ENCODE results near the gene PRKACB. TPM values are rescaled to one million over a fixed set of nuclear protein-coding genes. Genes with fewer than 3 reads are reported as not detected.

PRKACB gene
- total RNA-seq, 1 experiment from 2014 or later: 135 TPM

DNA sequence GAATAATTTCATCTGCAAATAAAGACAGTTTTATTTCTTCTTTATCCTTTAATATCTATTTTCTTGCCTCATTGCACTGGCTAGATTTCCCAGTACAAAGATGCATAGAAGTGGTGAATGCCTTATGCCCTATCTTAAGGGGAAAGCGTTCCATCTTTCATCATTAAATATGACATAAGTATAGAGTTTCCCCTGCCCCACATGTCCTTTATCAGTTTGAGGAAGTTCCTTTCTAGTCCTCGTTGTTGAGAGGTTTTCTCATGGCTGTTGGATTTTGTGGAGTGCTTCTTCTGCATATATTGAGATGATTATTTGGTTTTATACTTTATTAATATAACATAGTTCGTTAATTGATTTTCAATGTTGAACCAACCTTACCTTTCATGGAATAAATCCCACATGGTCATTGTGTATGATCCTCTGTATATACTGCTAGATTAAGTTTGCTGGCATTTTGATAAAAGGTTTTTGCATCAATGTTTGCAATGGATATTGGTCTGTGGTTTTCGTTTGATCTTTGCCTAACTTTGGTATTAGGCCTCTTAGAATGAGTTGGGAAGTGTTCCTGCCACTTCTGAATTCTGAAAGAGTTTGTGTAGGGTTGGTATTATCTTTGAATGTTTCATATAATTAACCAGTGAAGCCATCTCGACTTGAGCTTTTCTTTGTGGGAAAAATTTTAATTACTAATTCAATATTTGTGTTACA is 15.6 kb downstream of the PRKACB start:
- H3K4me2 ChIP-seq (ENCODE audit: low read length): peak overlapping the region; percentile 43
- TF ChIP-seq SRF (IDR thresholded peaks at IDR 0.05; ENCODE audit: low read depth) (no peak), EGR1 (IDR thresholded peaks at IDR 0.05; ENCODE audit: low read depth) (no peak), TCF7L2 (IDR thresholded peaks at IDR 0.05; ENCODE audit: borderline replicate concordance, extremely low read depth, insufficient read depth, insufficient read length) (peak; percentile 93), EZH2phosphoT487 (IDR thresholded peaks at IDR 0.05; ENCODE audit: borderline replicate concordance) (no peak), FOSL1 (IDR thresholded peaks at IDR 0.05; ENCODE audit: low read depth) (no peak), SIN3A (IDR thresholded peaks at IDR 0.05; ENCODE audit: low read depth) (no peak), CBX3 (IDR thresholded peaks at IDR 0.05; ENCODE audit: low read depth) (0 out of 2 replicates have a peak, but pooled peaks have one; percentile 14), JUND (IDR thresholded peaks at IDR 0.05) (peak; percentile 17; the same call in 1 of the 2 replicates), SP1 (IDR thresholded peaks at IDR 0.05; ENCODE audit: low read depth) (0 out of 2 replicates have a peak, but pooled peaks have one; percentile 38), ELF1 (IDR thresholded peaks at IDR 0.05; ENCODE audit: borderline replicate concordance, low read depth) (no peak)
- TF ChIP-seq, protein P1, sequence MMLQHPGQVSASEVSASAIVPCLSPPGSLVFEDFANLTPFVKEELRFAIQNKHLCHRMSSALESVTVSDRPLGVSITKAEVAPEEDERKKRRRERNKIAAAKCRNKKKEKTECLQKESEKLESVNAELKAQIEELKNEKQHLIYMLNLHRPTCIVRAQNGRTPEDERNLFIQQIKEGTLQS (IDR thresholded peaks at IDR 0.05): no peak
- TF ChIP-seq, protein P2, sequence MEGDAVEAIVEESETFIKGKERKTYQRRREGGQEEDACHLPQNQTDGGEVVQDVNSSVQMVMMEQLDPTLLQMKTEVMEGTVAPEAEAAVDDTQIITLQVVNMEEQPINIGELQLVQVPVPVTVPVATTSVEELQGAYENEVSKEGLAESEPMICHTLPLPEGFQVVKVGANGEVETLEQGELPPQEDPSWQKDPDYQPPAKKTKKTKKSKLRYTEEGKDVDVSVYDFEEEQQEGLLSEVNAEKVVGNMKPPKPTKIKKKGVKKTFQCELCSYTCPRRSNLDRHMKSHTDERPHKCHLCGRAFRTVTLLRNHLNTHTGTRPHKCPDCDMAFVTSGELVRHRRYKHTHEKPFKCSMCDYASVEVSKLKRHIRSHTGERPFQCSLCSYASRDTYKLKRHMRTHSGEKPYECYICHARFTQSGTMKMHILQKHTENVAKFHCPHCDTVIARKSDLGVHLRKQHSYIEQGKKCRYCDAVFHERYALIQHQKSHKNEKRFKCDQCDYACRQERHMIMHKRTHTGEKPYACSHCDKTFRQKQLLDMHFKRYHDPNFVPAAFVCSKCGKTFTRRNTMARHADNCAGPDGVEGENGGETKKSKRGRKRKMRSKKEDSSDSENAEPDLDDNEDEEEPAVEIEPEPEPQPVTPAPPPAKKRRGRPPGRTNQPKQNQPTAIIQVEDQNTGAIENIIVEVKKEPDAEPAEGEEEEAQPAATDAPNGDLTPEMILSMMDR (IDR thresholded peaks at IDR 0.05 in 2 of 3, conservative IDR thresholded peaks at IDR 0.05 in 1 of 3; ENCODE audit: borderline replicate concordance in 1 of 3, insufficient read depth in 1 of 3, low read depth in 2 of 3, low read length in 2 of 3): no peak
- TF ChIP-seq, protein P3, sequence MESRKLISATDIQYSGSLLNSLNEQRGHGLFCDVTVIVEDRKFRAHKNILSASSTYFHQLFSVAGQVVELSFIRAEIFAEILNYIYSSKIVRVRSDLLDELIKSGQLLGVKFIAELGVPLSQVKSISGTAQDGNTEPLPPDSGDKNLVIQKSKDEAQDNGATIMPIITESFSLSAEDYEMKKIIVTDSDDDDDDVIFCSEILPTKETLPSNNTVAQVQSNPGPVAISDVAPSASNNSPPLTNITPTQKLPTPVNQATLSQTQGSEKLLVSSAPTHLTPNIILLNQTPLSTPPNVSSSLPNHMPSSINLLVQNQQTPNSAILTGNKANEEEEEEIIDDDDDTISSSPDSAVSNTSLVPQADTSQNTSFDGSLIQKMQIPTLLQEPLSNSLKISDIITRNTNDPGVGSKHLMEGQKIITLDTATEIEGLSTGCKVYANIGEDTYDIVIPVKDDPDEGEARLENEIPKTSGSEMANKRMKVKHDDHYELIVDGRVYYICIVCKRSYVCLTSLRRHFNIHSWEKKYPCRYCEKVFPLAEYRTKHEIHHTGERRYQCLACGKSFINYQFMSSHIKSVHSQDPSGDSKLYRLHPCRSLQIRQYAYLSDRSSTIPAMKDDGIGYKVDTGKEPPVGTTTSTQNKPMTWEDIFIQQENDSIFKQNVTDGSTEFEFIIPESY (IDR thresholded peaks at IDR 0.05; ENCODE audit: extremely low read depth, insufficient replicate concordance, low read length): no peak
- TF ChIP-seq, protein P4, sequence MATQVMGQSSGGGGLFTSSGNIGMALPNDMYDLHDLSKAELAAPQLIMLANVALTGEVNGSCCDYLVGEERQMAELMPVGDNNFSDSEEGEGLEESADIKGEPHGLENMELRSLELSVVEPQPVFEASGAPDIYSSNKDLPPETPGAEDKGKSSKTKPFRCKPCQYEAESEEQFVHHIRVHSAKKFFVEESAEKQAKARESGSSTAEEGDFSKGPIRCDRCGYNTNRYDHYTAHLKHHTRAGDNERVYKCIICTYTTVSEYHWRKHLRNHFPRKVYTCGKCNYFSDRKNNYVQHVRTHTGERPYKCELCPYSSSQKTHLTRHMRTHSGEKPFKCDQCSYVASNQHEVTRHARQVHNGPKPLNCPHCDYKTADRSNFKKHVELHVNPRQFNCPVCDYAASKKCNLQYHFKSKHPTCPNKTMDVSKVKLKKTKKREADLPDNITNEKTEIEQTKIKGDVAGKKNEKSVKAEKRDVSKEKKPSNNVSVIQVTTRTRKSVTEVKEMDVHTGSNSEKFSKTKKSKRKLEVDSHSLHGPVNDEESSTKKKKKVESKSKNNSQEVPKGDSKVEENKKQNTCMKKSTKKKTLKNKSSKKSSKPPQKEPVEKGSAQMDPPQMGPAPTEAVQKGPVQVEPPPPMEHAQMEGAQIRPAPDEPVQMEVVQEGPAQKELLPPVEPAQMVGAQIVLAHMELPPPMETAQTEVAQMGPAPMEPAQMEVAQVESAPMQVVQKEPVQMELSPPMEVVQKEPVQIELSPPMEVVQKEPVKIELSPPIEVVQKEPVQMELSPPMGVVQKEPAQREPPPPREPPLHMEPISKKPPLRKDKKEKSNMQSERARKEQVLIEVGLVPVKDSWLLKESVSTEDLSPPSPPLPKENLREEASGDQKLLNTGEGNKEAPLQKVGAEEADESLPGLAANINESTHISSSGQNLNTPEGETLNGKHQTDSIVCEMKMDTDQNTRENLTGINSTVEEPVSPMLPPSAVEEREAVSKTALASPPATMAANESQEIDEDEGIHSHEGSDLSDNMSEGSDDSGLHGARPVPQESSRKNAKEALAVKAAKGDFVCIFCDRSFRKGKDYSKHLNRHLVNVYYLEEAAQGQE (IDR thresholded peaks at IDR 0.05; ENCODE audit: low read depth): no peak
- TF ChIP-seq, protein P5, sequence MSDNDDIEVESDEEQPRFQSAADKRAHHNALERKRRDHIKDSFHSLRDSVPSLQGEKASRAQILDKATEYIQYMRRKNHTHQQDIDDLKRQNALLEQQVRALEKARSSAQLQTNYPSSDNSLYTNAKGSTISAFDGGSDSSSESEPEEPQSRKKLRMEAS (IDR thresholded peaks at IDR 0.05): no peak
- no peaks in the 10 kb centered on the region for H4K20me1 ChIP-seq (ENCODE audit: insufficient read depth)
- H3K9me2 ChIP-seq (ENCODE audit: insufficient read depth): no peaks in the 10 kb centered on the region
- H3K36me3 ChIP-seq (ENCODE audit: control insufficient read depth in 1 of 2, insufficient read depth in 2 of 2, low read length in 2 of 2): peaks cover 0 to 10% of the 10 kb centered on the region in 2 experiments; a peak in 2 of 4 replicates
- DNase-seq (ENCODE audit: low read depth, low spot score): no peak
- no peak overlapping the region for H3K4me3 ChIP-seq (replicated peaks in 1 of 2; ENCODE audit: low read depth in 1 of 2, low read length in 2 of 2)
- H3K27me3 ChIP-seq (ENCODE audit: insufficient read depth, low read length): no peaks in the 10 kb centered on the region
- POLR2A ChIA-PET: interaction anchor here (1.6 to 4.4 kb wide), 2 partner anchors 15 kb away, joined by 4 to 19 read pairs; partner anchors contain the start of gene PRKACB
- intact Hi-C loops (cut with micrococcal nuclease): loop anchor here (5.0 kb wide), 2 partner anchors 88 to 188 kb away; no protein-coding TSS in a partner anchor
- H3K27ac ChIP-seq (ENCODE audit: low read depth, low read length): peak overlapping the region; percentile 99
- ATAC-seq: no peak
- CTCF ChIA-PET: no interaction called here
- peak overlapping the region; percentile 43 for H3K9ac ChIP-seq (ENCODE audit: low read length)
- no peaks in the 10 kb centered on the region for H3K9me3 ChIP-seq (ENCODE audit: control insufficient read depth in 1 of 2, insufficient read depth in 1 of 2, low read depth in 1 of 2, low read length in 2 of 2)
- H3K79me2 ChIP-seq (ENCODE audit: insufficient read depth, low read length): peaks cover 71% of the 10 kb centered on the region
- no peak overlapping the region for H2AFZ ChIP-seq (ENCODE audit: low read depth, low read length, poor library complexity, severe bottlenecking)
- H3K4me1 ChIP-seq (ENCODE audit: control insufficient read depth in 1 of 2, insufficient read depth in 2 of 2, low read length in 2 of 2): peaks cover 74 to 98% of the 10 kb centered on the region in 2 experiments
- BruUV-seq (replicated peaks): no TSS peak
- RAD21 ChIA-PET (ENCODE audit: low non-redundant PET in 1 of 2, low total read pairs in 2 of 2, uncharacterized antibody in 2 of 2, unreplicated experiment in 2 of 2): no interaction called here

Data from HCT116 (cell line).